Endothelial cell of umbilical vein (primary cell): ENCODE results near the gene ACAD8. TPM values are rescaled to one million over a fixed set of nuclear protein-coding genes. Genes with fewer than 3 reads are reported as not detected.

Experiments used
- BruUV-seq: library from RNA; stranded (reverse); fragments of 400-500 nt; replicated peaks from 2 replicates; lab custom pipeline; 2021; lab: Mats Ljungman, UMichigan
- CTCF ChIA-PET: fragments of 300-600, 350-600 bp; sonication (Branson Sonifier 250); formaldehyde crosslinking; loops from one replicate; lab custom pipeline; 2021; ENCODE audit warnings: antibody characterized with exemption, inconsistent platforms; lab: Charles Lee
- POLR2A ChIA-PET: fragments of 300-600, 350-600 bp; sonication (Branson Sonifier 250); formaldehyde crosslinking; loops from one replicate; lab custom pipeline; 2021; ENCODE audit warnings: antibody characterized with exemption, inconsistent platforms; lab: Charles Lee
- DNase-seq: peaks from one replicate; pipeline ENCODE4 v3.0.0-alpha.2; 2011; ENCODE audit warnings: low read depth, low spot score
- FAIRE-seq: peaks from 2 replicates; lab custom pipeline; 2011; peaks lifted over from hg19 to GRCh38; lab: Jason Lieb, UNC
- H2AFZ ChIP-seq: 2 replicates; pipeline ENCODE4 v1.6.0; 2012; ENCODE audit warnings: low read depth, low read length, control low read depth, inconsistent platforms
- H3K27ac ChIP-seq: 2 replicates; pipeline ENCODE4 v1.5.1; 2011; ENCODE audit warnings: low read depth, mild to moderate bottlenecking, control low read depth, low read length, moderate library complexity; ENCODE audit not compliant: insufficient read depth
- H3K27me3 ChIP-seq, 2 experiments: 2 replicates each; pipeline versions ENCODE4 v1.6.0 to v1.6.1; 2011; ENCODE audit warnings: low read length in 2 of 2, mixed read lengths in 1 of 2; ENCODE audit not compliant: control insufficient read depth in 2 of 2, insufficient read depth in 2 of 2
- H3K36me3 ChIP-seq, 2 experiments: 2 replicates in 1 of 2; 3 replicates in 1 of 2; pipeline ENCODE4 v1.5.1; 2011; ENCODE audit warnings: low read length in 2 of 2, mild to moderate bottlenecking in 1 of 2, moderate library complexity in 1 of 2; ENCODE audit not compliant: control insufficient read depth in 2 of 2, insufficient read depth in 2 of 2; ENCODE audit errors: extremely low read depth in 1 of 2
- H3K4me1 ChIP-seq: 3 replicates; pipeline ENCODE4 v1.5.1; 2011; ENCODE audit warnings: mild to moderate bottlenecking, low read length; ENCODE audit not compliant: control insufficient read depth, insufficient read depth; ENCODE audit errors: extremely low read depth
- H3K4me2 ChIP-seq: 2 replicates; pipeline ENCODE4 v1.6.1; 2011; ENCODE audit warnings: low read length, control low read depth, mixed read lengths; ENCODE audit not compliant: insufficient read depth
- H3K4me3 ChIP-seq, 3 experiments: fragments of 200-600 bp in 1 of 3; sonication (generic), shearing (Covaris generic) in 1 of 3; replicated peaks in 1 of 3; 2 replicates each; pipeline ENCODE4 v1.5.1; 2011 to 2016; ENCODE audit warnings: control low read depth in 3 of 3, low read length in 3 of 3, mild to moderate bottlenecking in 2 of 3, inconsistent platforms in 1 of 3, low read depth in 1 of 3, moderate library complexity in 1 of 3; ENCODE audit not compliant: insufficient read depth in 1 of 3
- H3K79me2 ChIP-seq: 2 replicates; pipeline ENCODE4 v1.6.0; 2012; ENCODE audit warnings: low read length, inconsistent platforms; ENCODE audit not compliant: control insufficient read depth, insufficient read depth
- H3K9ac ChIP-seq: replicated peaks from 2 replicates; pipeline ENCODE3; 2011; ENCODE audit warnings: low read length, control low read depth; ENCODE audit not compliant: insufficient read depth; ENCODE audit errors: extremely low read depth
- H3K9me1 ChIP-seq: replicated peaks from 3 replicates; pipeline ENCODE4 v1.6.0; 2011; ENCODE audit warnings: mild to moderate bottlenecking, low read length; ENCODE audit not compliant: control insufficient read depth, insufficient read depth; ENCODE audit errors: extremely low read depth
- H3K9me3 ChIP-seq: replicated peaks from 2 replicates; pipeline ENCODE4 v1.5.1; 2012; ENCODE audit warnings: low read length, inconsistent platforms; ENCODE audit not compliant: control insufficient read depth, insufficient read depth
- H4K20me1 ChIP-seq: replicated peaks from 2 replicates; pipeline ENCODE3; 2011; ENCODE audit warnings: mild to moderate bottlenecking, low read length; ENCODE audit not compliant: control insufficient read depth, insufficient read depth; ENCODE audit errors: extremely low read depth
- CTCF ChIP-seq, 2 donors: IDR thresholded peaks; 1 replicate in 1 of 2; 2 replicates in 1 of 2; pipeline ENCODE4 v1.5.1; 2011; ENCODE audit warnings: low read length in 2 of 2, mild to moderate bottlenecking in 2 of 2, moderate library complexity in 2 of 2, control low read depth in 1 of 2, inconsistent platforms in 1 of 2, low read depth in 1 of 2; ENCODE audit not compliant: insufficient read depth in 1 of 2; ENCODE audit errors: extremely low read depth in 1 of 2
- EZH2 ChIP-seq: IDR thresholded peaks from 2 replicates; pipeline ENCODE4 v1.6.1; 2012; ENCODE audit warnings: borderline replicate concordance, low read depth, mild to moderate bottlenecking, moderate library complexity, low read length, inconsistent platforms; ENCODE audit not compliant: severe bottlenecking
- FOS ChIP-seq: IDR thresholded peaks from 2 replicates; pipeline ENCODE4 v1.6.1; 2011; ENCODE audit warnings: mild to moderate bottlenecking, low read length, moderate library complexity, borderline replicate concordance; ENCODE audit not compliant: insufficient read depth
- JUN ChIP-seq: IDR thresholded peaks from 2 replicates; pipeline ENCODE4 v1.6.1; 2011; ENCODE audit warnings: borderline replicate concordance, low read depth; ENCODE audit not compliant: insufficient read length, insufficient read depth
- MAX ChIP-seq: IDR thresholded peaks from 2 replicates; pipeline ENCODE4 v1.6.1; 2011; ENCODE audit not compliant: insufficient read depth, insufficient read length
- MYC ChIP-seq: IDR thresholded peaks from one replicate; pipeline ENCODE4 v1.6.1; 2011; ENCODE audit warnings: mild to moderate bottlenecking, low read depth, low read length
- dilution Hi-C: fragments of 300-500 bp; cut with MboI; formaldehyde crosslinking; loops from one replicate; pipeline ENCODE4 v1.15.0; 2019; ENCODE audit warnings: low sequenced_read_pairs; ENCODE audit not compliant: extremely low pct_ligation_motif_present
- intact Hi-C: fragments of 100-400 bp; cut with micrococcal nuclease; formaldehyde crosslinking; loops from one replicate; pipeline ENCODE4 v1.10.0; 2022
- polyA plus RNA-seq, 4 experiments: library from polyadenylated mRNA; depleted of rRNA in 3 of 4; stranded (reverse) in 3 of 4; unstranded in 1 of 4; fragments of >200 nt; gene quantifications; 2 replicates each; pipeline versions ENCODE4 v1.2.1 to v1.2.3, GENCODE V29; 2011 to 2012; ENCODE audit warnings: missing spikeins in 1 of 4
- total RNA-seq: library from RNA; stranded (reverse); gene quantifications from 2 replicates; pipeline ENCODE4 v1.2.3, GENCODE V29; 2021

The ACAD8 gene
- total and polyA plus RNA-seq, 2 donors (not counting 3 experiments of a cell fraction or from before 2014, with no cell fraction given): 22.9 to 29.0 TPM

- Histone ChIP-seq H3K4me3 (no peak overlapping the region), H3K4me2 (no peak overlapping the region), H2AFZ (no peak overlapping the region), H3K9me3 (no peaks in the 10 kb centered on the region), H3K27ac (no peak overlapping the region), H3K4me1 (no peaks in the 10 kb centered on the region), H3K9ac (no peak overlapping the region), H3K27me3 (no peaks in the 10 kb centered on the region), H3K79me2 (peaks cover 13% of the 10 kb centered on the region), H4K20me1 (no peaks in the 10 kb centered on the region), H3K9me1 (no peaks in the 10 kb centered on the region), H3K36me3 (peaks cover 5 to 14% of the 10 kb centered on the region in 2 experiments)
- POLR2A ChIA-PET: interaction anchor here (0.7 kb wide), 1 partner anchor 17 kb away, joined by 3 read pairs; the partner anchor contains the start of gene VPS26B
- intact Hi-C loops (loop anchor here (1.0 to 5.0 kb wide), 3 partner anchors 37 to 280 kb away; partner anchors contain the start of genes ACAD8 and THYN1), dilution Hi-C loops (no loop called here)
- no peak for FAIRE-seq
- no TSS peak for BruUV-seq
- TF ChIP-seq FOS (no peak), CTCF (IDR thresholded peaks at IDR 0.05; ENCODE audit: extremely low read depth in 1 of 2, insufficient read depth in 1 of 2, low read depth in 1 of 2, low read length in 2 of 2) (peak; percentile 39 to 54)
- DNase-seq: peak; percentile 10
- CTCF ChIA-PET: interaction anchor here (0.6 to 4.5 kb wide), 14 partner anchors 11 to 157 kb away, joined by 3 to 20 read pairs (median 6); partner anchors contain the start of genes ACAD8, NCAPD3, THYN1 and VPS26B
Observed at GRCh38 chr11:134207538-134208239, 45.7 kb upstream of the ACAD8 start.

- intact Hi-C loops (no loop called here), dilution Hi-C loops (no loop called here)
- TF ChIP-seq JUN: no peak
- TF ChIP-seq MYC: no peak
- TF ChIP-seq CTCF (IDR thresholded peaks at IDR 0.05; ENCODE audit: extremely low read depth in 1 of 2, insufficient read depth in 1 of 2, low read depth in 1 of 2, low read length in 2 of 2): no peak
- no peak for TF ChIP-seq EZH2
- no peak for TF ChIP-seq FOS
- TF ChIP-seq MAX: no peak
- H3K4me3 ChIP-seq: no peak overlapping the region
- ChIA-PET POLR2A (no interaction called here), CTCF (no interaction called here)
- H3K9me1 ChIP-seq: no peaks in the 10 kb centered on the region
- H3K36me3 ChIP-seq: peaks cover 4 to 12% of the 10 kb centered on the region in 2 experiments
- no peaks in the 10 kb centered on the region for H3K9me3 ChIP-seq
- H3K4me1 ChIP-seq: no peaks in the 10 kb centered on the region
- no peak overlapping the region for H3K4me2 ChIP-seq
- H4K20me1 ChIP-seq: no peaks in the 10 kb centered on the region
- no TSS peak for BruUV-seq
- DNase-seq: no peak
- H3K9ac ChIP-seq: no peak overlapping the region
- H3K79me2 ChIP-seq: peaks cover 52% of the 10 kb centered on the region
- H2AFZ ChIP-seq: no peak overlapping the region
- no peak overlapping the region for H3K27ac ChIP-seq
- FAIRE-seq: no peak
- no peaks in the 10 kb centered on the region for H3K27me3 ChIP-seq
Observed at GRCh38 chr11:134215836-134216235, 37.5 kb upstream of the ACAD8 start.
